ENCODE data around the gene KAZN. TPM values are rescaled to one million over a fixed set of nuclear protein-coding genes. Genes with fewer than 3 reads are reported as not detected.

The KAZN gene
- polyA plus RNA-seq, 4 donors = 14.1 to 44.8 (median 34.2) TPM

GRCh38 chr1:15139654-15140350 is 541.3 kb downstream of the KAZN start:
- no peak for DNase-seq (ENCODE audit: low read depth in 4 of 4, low spot score in 3 of 4)

GRCh38 chr1:15141935-15142539 is 543.6 kb downstream of the KAZN start:
- DNase-seq (ENCODE audit: low read depth in 4 of 4, low spot score in 3 of 4) = no peak

- no peak for DNase-seq (ENCODE audit: low read depth in 4 of 4, low spot score in 3 of 4)
These were observed 546.8 kb downstream of the KAZN start for GRCh38 chr1:15145327-15145726.

- DNase-seq (ENCODE audit: low read depth in 4 of 4, low spot score in 3 of 4) = no peak
These were observed 547.7 kb downstream of the KAZN start for GRCh38 chr1:15146142-15146680.

GRCh38 chr1:15146971-15147376 is 548.5 kb downstream of the KAZN start:
- no peak for DNase-seq (ENCODE audit: low read depth in 4 of 4, low spot score in 3 of 4)

GRCh38 chr1:15148004-15148403 is 549.5 kb downstream of the KAZN start:
- DNase-seq (ENCODE audit: low read depth in 4 of 4, low spot score in 3 of 4) = no peak

- no peak for DNase-seq (ENCODE audit: low read depth in 4 of 4, low spot score in 3 of 4)
These were observed 550.0 kb downstream of the KAZN start for GRCh38 chr1:15148475-15148874.

- no peak for DNase-seq (ENCODE audit: low read depth in 4 of 4, low spot score in 3 of 4)
These were observed 550.5 kb downstream of the KAZN start for GRCh38 chr1:15148941-15149340.

GRCh38 chr1:15150376-15150775 is 551.9 kb downstream of the KAZN start:
- DNase-seq (ENCODE audit: low read depth in 4 of 4, low spot score in 3 of 4) = no peak

GRCh38 chr1:15151377-15151806 is 552.9 kb downstream of the KAZN start:
- DNase-seq (ENCODE audit: low read depth in 4 of 4, low spot score in 3 of 4) = no peak

GRCh38 chr1:15151871-15152270 is 553.4 kb downstream of the KAZN start:
- DNase-seq (ENCODE audit: low read depth in 4 of 4, low spot score in 3 of 4) = no peak

GRCh38 chr1:15152318-15153183 is 554.1 kb downstream of the KAZN start:
- DNase-seq (ENCODE audit: low read depth in 4 of 4, low spot score in 3 of 4) = peak in 3 of 4 donors; percentile 80 to 84 (median 81)

- DNase-seq (ENCODE audit: low read depth in 4 of 4, low spot score in 3 of 4) = peak in 2 of 4 donors; percentile 51 to 66
These were observed 554.8 kb downstream of the KAZN start, which contains the start of gene TMEM51 for GRCh38 chr1:15153184-15153841. TMEM51 (plus strand) TSS chr1:15153747; CDS start chr1:15215088, 61,341 bp downstream.

GRCh38 chr1:15153842-15154479 is 555.5 kb downstream of the KAZN start:
- DNase-seq (ENCODE audit: low read depth in 4 of 4, low spot score in 3 of 4) = no peak

- no peak for DNase-seq (ENCODE audit: low read depth in 4 of 4, low spot score in 3 of 4)
These were observed 556.1 kb downstream of the KAZN start for GRCh38 chr1:15154480-15155036.

GRCh38 chr1:15155191-15155590 is 556.7 kb downstream of the KAZN start:
- no peak for DNase-seq (ENCODE audit: low read depth in 4 of 4, low spot score in 3 of 4)

- peak in 1 of 4 donors; percentile 27 for DNase-seq (ENCODE audit: low read depth in 4 of 4, low spot score in 3 of 4)
These were observed 557.6 kb downstream of the KAZN start for GRCh38 chr1:15155888-15156741.

- no peak for DNase-seq (ENCODE audit: low read depth in 4 of 4, low spot score in 3 of 4)
These were observed 558.4 kb downstream of the KAZN start for GRCh38 chr1:15156807-15157380.
